GM21723 (cell line): ENCODE results near the gene VPS13A.
"Not testable (repeated sequence)": the region's sequence is repeated elsewhere in the genome, so short reads cannot be mapped to it uniquely, and the experiment has no call there.

Source experiments
- ATAC-seq: cut with Tn5 transposase; IDR thresholded peaks from one replicate; pipeline ENCODE4 v1.9.1; 2021; ENCODE audit warnings: mild to moderate bottlenecking, moderate library complexity; ENCODE audit not compliant: unreplicated experiment

Gene VPS13A

DNA sequence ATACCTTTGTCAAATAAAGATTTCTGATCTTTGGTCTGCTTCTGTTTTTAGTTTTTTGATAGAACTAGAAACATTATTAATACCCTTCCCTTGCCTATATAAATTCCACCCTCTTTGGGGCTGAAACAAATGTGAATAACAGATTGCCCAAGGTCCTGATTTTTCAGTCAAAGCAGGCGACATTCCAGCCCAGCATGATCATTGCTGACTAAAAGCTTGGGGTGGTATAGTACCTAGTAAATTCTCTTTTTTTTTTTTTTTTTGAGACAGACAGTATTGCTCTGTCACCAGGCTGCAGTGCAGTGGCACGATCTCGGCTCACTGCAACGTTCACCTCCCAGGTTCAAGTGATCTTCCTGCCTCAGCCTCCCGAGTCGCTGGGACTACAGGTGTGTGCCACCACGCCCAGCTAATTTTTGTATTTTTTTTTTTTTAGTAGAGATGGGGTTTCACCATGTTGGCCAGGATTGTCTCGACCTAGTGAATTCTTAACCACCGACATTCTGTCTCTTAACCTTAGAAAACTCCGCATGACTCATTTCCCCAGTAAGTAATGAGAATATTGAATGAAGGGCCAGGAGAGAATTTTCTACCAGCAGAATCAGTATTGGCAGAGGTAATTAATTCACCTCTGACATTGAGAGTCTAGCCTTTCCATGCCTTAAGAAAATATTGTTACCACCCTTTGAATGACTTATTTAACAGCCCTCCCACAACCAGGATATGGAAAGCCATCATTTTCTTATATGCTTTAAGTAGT is 244.4 kb downstream of the VPS13A start:
- ATAC-seq = no peak

DNA sequence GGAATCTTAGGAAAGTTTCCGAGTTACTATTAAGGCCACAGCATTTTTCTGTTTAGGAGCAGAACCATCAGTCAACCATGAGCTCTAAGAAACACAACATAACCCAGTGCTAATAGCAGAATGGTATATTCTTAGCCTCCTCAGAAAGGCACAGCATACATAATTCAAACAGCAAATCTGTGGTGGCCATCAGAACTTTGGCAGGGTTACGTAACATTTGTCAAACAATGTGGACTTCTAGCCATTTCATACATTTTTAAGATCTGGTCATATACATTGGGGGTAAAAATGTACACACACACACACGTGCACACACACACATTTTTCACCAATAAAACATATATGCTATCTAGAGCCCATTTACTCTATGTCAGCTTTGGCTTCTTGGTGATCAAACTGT is 245.6 kb downstream of the VPS13A start:
- ATAC-seq = no peak

DNA sequence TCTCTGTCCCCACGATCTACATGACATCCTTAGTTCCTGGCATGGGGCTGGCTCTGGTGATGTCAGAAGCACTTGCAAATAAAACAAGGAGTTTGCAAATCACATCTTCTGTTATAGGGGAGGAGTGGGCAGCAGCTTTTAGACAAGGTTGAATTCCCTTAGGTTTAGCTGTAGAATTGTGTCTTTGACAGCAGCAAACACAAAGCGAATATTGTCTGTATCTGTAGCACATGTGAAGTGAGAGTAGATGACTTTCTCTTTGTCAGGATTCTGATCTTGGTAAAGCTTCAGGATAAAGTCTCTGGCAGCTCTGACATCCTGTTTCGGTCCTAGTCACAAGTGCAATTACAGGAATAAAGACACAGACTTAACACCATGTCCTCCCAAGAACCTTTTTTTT is 246.5 kb downstream of the VPS13A start:
- no peak for ATAC-seq

DNA sequence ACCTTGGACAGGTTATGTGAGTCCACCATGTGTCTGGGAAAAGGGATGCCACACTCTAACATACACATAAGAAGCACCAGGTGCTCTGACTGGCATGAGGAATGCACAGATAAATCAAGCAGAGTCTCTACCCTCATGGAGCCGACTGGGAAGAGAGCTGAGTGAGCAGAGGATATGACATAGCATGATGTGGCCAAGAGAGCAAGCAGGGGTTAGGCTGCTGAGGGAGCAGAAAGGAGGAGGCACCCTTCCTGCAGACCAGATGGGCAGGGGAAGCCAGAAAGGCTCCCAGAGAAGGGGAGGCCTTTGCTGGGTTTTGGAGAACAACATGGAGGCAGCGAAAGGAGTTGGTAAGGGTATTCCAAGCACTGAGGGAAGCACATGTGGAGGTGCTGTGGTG is 247.7 kb downstream of the VPS13A start:
- ATAC-seq = no peak

DNA sequence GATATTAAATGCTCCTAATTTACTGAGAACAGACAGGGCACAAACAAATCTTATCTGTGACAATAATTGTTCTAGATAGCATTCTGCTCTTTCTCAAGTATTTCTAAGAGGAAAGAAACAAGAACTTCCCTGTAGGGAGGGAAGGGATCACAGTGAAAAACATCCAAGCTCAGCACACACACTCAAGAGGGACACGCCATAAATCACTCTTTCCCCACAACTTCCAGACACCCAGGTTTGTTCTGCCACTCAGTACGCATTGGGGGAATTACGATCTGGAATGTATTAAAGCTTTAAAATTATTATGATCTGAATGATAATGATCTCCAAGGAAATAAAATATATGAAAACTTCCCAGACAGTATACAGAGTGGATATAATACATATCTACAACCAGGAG is 249.4 kb downstream of the VPS13A start:
- no peak for ATAC-seq

DNA sequence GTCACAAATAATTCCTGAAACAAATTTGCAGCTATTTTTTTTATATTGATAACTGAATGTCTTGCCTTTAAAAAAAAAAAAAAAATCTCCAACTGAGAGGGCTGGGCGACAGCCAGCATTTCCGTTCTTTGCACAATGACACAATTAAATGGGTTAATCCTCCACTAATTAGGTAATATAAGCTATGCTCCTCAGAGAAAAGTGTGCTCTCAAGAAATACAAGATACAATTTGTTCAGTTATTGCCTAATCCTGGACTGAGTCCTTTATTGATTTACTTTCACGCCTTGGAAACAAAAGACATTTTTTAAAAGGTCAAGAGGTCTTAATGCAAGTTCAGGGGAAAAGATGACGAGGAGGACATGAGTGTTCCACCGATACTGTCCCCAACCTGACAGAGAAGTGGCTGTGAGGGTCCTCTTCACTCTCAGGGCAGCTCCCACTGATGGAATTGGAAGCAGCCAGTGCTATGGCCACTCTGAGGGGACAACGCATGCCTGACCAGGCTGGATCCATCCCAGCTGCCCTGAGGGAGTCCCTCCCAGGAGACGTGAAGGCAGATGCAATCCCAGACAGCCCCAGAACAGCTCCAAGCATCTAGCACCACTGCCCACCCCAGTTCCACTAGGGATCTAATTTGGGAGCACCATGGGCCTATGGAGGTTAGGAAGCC is 250.1 kb downstream of the VPS13A start:
- no peak for ATAC-seq

DNA sequence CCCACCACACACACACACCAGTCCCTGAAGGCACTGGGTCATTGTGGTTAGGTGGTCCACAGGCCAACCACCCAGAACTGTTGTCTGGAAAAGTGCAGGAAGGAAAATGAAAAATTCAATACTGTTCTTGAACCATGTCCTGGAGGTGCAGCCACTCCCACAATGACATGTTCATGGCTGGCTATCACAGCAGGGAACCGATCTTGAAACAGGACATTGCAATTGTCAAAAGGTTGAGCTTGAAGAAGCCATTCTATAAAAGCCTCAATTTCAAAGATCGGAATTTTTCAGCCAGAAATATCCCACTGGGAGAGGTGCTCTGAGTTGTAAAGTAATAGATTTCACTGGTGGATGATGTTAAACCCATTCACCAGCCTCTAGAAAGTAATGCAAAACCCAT is 252.6 kb downstream of the VPS13A start:
- ATAC-seq = no peak

DNA sequence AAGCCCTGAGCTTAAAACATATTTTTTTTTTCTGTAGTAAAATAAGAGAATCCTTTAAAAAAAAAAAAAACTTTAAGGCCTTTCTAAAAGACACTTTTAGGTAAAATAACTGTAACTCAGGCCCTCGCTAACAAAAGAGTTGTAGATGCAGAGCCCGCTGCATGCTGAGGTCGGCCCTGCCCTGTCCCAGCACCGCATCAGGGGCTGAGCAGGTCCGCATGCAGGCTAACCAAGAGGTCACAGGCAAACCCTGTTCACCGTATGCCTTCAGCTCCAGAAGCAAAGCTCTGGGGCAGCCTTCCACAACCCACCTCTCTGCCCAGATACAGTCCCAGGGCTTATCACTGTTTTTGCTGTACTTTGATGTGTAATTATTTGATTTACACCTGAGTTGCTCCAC is 254.7 kb downstream of the VPS13A start:
- ATAC-seq = no peak

DNA sequence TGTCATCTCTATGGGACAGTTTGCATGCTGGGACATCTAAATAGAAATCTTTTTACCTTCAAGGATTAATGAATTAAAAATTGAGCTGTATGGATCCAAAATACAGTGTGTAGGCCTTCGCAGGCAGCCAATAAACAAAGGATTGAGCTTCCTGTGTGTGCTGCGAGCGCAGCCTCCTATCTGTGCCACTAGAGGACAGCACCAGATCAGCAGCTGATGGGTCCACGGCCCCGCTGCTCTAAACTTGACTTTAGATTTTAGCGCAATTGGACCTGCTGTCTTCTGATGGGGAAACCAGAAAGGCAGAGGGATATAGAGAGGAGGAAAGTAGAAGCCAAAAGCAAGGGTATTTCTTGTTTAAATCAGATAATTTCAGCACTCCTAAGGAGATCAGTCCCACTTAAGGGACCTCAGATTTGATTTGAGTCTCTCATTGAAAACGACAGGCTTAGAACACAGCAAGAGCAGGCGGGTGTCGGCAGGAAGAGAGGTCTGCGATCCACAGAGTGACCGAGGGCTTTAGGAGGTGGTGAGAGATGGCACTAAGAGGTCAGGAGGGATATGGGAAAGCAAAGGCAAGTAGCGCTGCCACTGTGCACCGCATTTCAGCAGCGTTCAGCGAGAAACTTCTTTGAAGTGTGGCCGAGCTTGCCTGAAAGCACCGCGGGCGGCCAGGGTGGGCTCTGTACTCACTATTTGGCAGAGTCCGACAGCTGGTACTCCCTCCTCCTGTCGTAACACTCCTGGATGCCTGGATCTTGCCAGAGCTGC is 256.5 kb downstream of the VPS13A start:
- ATAC-seq = peak; percentile 89

DNA sequence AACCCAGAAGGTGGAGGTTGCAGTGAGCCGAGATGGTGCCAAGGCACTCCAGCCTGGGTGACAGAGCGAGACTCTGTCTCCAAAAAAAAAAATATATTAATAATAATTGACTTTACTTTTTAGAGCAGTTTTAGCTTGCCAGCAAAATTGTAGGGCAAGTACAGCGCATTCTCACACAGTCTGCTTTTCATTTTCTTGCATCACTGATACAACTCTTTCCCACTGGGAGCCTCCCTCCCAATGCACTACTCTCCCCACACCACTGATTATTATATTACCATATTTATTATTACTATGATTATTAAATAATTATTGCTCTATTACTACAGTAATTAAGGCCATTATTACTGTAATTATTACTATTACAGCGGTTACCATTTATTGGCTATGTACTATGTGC is 257.9 kb downstream of the VPS13A start:
- no peak for ATAC-seq

DNA sequence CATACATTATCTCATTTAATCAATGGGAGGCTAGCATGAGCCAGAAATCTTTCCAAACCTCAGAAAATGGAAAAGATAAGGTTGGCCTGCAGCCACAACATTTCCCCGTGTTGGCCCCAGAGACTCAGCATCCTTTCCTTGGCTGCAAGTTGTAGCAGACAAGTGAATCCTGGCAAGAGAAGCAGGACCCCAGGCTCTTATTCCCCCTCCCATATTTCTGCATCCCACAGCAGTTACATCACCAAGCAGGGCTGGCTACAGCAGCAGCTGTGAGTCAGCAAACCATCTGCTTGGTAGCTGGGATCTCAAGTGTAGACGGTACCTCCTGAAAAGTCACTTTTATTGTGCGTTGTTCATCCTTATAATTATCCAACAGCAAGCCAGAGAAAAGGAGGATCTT is 258.4 kb downstream of the VPS13A start:
- no peak for ATAC-seq

DNA sequence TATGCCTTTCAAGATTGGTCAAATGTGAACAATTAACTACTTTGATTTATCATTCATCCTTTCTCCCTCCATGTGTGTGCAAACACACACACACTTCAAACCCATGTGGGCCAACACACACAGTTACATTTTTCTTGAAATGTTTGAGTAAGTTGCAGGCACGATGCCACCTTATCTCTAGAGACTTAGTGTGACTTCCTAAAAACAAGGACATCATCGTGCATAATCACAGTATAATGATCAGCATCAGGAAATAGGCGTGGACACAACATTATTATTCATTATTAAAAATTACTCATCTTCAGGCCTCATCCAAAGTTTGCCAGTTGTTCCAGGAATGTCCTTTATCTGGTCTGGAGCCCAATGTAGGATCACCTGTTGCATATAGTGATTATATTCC is 261.3 kb downstream of the VPS13A start:
- no peak for ATAC-seq

DNA sequence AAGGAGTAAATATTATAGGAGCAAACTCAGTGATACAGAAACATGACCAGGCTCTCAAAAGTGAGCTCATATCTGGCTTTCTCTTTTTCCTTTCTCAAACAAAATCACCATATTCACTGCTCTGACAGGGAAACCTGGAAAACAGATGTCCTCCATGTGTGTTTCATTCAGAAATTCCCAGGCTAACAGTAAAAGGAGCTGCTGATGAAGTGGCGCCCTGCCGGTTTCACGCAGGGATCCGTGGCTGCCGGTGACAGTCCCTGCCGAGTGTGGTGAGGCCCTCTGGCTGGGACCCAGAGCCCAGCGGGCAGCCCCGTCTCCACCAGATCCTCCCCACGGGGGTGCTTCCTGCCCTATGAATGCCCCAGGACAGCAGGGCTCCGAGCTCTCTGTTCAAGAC is 262.7 kb downstream of the VPS13A start:
- no peak for ATAC-seq

DNA sequence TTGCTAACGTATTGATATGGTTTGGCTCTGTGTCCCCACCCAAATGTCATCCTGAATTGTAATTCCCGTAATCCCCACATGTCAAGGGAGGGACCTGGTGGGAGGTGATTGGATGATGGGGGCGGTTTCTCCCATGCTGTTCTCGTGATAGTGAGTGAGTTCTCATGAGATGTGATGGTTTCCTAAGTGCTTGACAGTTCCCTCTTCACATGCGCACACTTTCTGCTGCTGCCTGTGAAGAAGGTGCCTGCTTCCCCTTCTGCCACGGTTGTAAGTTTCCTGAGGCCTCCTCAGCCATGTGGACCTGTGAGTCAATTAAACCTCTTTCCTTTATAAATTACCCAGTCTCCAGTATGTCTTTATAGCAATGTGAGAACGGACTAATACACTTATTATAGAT is 263.8 kb downstream of the VPS13A start:
- ATAC-seq = not testable (repeated sequence)

DNA sequence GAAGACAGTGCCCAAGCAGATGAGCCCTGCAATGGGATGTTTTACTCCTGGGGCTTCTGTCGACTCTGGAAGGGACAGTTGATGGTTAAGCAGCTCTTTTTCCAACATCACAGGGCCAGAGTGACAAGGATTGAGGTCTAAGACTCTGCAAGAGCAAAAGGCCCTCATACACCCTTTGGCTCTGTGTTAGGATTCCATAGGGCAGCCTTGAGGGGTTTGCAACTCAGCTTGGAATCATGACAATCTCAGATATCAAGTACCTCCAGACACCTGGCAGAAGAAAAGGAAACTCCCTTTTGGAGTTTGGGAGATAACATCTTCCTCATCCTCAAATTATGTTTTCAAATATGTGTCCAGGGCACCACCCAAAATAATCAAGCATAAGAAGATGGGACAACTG is 265.1 kb downstream of the VPS13A start:
- ATAC-seq = no peak

DNA sequence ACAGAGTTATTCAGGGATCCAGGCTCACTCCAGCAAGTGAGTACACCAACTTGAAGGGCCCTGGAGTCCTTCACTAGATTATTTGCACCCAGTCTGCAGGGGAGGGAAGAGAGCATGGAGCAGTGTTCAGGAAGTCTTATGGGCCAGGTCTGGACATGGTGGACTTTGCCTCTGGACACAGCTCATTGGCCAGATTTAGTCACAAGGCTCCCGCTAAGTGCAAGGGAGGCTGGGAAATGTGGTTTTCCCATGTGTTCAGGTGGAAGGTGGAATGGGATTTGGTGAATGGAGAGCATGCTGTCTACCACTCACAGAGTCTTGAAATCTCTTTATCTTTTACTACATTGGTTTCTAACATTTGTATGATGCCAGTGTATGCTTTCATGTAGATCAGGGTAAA is 270.3 kb downstream of the VPS13A start:
- ATAC-seq = no peak

DNA sequence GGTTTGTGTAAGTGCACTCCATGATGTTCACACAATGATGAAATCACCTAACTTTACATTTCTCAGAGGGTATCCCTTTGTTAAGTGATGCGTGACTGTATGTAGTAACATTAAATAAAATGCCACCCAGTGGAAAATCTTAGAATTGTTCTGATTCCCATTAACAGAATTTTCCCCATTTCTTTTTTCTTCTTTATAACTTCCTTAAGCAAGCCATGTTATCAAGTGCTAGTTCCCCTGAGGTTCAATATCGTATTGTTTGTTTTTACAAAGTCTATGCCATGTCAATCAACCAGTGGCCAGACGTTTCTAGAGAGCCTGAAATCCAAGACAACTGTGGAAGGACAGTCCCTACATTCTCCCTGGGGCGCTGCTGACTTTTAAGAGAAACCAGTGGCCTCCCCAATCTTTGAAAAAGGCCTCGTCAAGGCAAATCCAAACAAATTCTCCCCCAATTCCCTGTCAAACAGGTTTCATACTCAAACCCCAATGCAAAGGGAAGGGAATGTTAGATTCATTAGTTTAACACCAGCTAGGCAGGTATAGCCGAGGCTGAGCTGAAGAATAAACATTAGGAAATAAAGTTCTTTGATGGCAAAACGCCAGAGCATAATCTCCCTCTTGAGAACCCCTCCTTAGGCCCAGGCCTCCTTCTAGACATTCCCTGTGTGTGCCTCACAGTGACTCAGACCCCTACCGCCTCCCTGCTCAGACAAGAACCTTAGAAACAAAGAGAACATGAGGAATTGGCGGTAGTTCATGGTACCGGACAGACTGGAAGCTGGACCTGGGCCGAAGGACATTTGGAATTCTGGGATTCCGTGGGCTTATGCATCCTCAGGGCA is 272.1 kb downstream of the VPS13A start:
- no peak for ATAC-seq

DNA sequence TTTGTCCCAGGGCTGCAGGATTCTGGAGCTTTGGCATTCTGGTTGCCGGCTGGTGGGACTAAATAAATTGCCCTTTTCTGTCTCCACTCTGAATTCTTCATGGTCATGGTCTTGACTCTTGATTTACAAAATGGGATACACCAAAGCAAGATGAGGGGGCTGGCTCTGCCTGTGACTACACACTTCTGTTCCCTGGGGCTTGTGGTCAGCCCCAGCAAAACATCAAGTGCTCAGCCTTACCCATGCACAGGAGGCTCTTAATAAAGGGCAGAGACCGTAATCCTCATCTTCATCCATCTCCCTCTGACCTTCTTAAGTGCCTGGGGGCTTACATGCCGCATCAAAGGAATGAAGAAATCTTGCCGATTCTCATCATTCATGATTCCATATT is 272.7 kb downstream of the VPS13A start:
- ATAC-seq = no peak

DNA sequence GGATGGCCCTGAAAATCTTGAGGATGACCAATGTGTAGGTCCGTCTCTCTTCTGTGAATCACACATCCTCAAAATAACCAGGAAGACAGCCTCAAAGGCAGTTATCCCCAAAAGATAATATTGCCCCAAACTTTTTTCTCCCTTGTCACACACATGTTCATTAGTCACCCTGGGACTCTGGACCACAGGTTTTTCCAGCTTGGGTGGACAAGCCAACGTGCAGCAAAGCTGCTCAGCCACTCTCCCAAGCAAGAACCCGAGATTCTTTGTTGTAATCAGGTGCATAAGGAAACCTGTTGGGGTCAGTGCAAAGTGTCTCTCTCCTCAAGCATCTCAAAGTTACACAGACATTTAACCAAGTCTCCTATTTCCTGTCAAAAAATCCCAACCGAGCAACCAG is 274.2 kb downstream of the VPS13A start:
- ATAC-seq = no peak

DNA sequence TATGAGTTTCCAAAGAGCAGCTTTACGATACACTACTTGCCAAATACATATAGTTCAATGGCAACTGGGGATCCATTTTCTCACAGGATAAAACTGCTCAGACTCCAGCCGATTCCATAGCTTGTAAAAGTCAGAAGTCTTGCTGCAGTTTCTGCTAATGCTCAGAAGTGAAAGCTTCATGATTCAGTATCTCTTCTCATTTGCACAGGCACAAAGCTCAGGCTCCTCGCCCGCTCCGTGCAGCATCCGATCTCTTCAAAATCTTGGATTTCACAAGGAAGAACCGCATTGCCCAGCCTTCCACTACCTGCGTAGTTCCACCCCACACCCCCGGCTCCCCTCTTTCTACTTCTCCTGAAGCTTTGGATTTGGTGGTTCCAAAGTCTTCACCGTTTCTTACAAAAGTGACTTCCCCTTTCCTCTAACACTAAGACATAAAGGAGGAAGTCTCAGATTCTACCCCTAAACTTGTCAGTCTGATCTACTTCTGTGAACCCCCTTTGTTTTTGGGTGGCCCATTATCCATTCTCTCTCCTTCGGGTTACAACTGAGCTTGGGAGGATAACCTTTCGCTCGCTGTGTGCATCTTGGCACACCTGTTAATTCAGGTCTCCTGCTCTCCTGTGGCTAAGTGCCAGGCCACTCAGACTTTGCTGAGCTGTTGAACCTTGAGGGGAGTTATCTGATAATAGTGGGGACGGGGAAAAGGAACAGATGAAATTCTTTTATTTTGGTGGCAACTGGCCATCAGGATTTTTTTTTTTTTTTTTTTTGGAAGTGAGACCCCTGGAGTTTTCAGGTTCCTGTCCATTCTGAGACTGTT is 276.7 kb downstream of the VPS13A start:
- ATAC-seq = no peak
